ENCODE results near the gene MIER2.

Gene MIER2

GRCh38 chr19:275958-276646, 68.5 kb downstream of the MIER2 start (continued):
- no peak for TF ChIP-seq ZNF416 (tag by site-specific recombination; IDR thresholded peaks at IDR 0.05)

GRCh38 chr19:275000-275399, 69.6 kb downstream of the MIER2 start:
- POLR2A ChIA-PET: no interaction called here
- H3K36me3 ChIP-seq (ENCODE audit: control insufficient read depth in 2 of 2, insufficient read depth in 1 of 2, low read length in 2 of 2): no peaks in the 10 kb centered on the region
- H3K4me3 ChIP-seq (ENCODE audit: low read depth, low read length): no peak overlapping the region
- CTCF ChIA-PET: interaction anchor here (0.6 to 1.1 kb wide), 2 partner anchors 18 to 21 kb away, joined by 4 to 5 read pairs; no protein-coding TSS in a partner anchor
- TF ChIP-seq ZNF19 (tag by site-specific recombination; IDR thresholded peaks at IDR 0.05; ENCODE audit: low read depth) (no peak), ZFP41 (tag by site-specific recombination; IDR thresholded peaks at IDR 0.05; ENCODE audit: borderline replicate concordance) (no peak), ZNF692 (tag by site-specific recombination; IDR thresholded peaks at IDR 0.05) (no peak), ZNF704 (tag by site-specific recombination; IDR thresholded peaks at IDR 0.05) (no peak), SCRT1 (tag by site-specific recombination; IDR thresholded peaks at IDR 0.05; ENCODE audit: borderline replicate concordance) (no peak), ZNF629 (tag by site-specific recombination; IDR thresholded peaks at IDR 0.05) (no peak), ZNF366 (tag by site-specific recombination; conservative IDR thresholded peaks at IDR 0.05) (no peak), GLIS2 (tag by site-specific recombination; IDR thresholded peaks at IDR 0.05) (no peak), ZNF514 (tag by site-specific recombination; IDR thresholded peaks at IDR 0.05) (no peak), FEZF1 (tag by site-specific recombination; IDR thresholded peaks at IDR 0.05) (no peak), ZNF843 (tag by site-specific recombination; IDR thresholded peaks at IDR 0.05) (no peak)
- no peaks in the 10 kb centered on the region for H3K9me3 ChIP-seq (ENCODE audit: control insufficient read depth, insufficient read depth, low read depth, low read length)
- no peak overlapping the region for H3K27ac ChIP-seq (ENCODE audit: extremely low read depth, low read depth, low read length)
- H3K4me1 ChIP-seq (ENCODE audit: control insufficient read depth, insufficient read depth, low read length): no peaks in the 10 kb centered on the region

- no peak overlapping the region for H3K27ac ChIP-seq (ENCODE audit: extremely low read depth, low read depth, low read length)
- no peak for TF ChIP-seq ZBTB21 (tag by site-specific recombination; IDR thresholded peaks at IDR 0.05)
- TF ChIP-seq OSR2 (tag by site-specific recombination; IDR thresholded peaks at IDR 0.05): no peak
- TF ChIP-seq ZNF548 (tag by site-specific recombination; IDR thresholded peaks at IDR 0.05): no peak
- TF ChIP-seq GLI2 (tag by site-specific recombination; IDR thresholded peaks at IDR 0.05; ENCODE audit: borderline replicate concordance, low read depth): no peak
- no peak for TF ChIP-seq ZNF19 (tag by site-specific recombination; IDR thresholded peaks at IDR 0.05; ENCODE audit: low read depth)
- no peak for TF ChIP-seq ZNF239 (tag by site-specific recombination; IDR thresholded peaks at IDR 0.05)
- no peak for TF ChIP-seq ZNF10 (tag by site-specific recombination; IDR thresholded peaks at IDR 0.05)
- no peak for TF ChIP-seq GLI4 (tag by site-specific recombination; IDR thresholded peaks at IDR 0.05)
- TF ChIP-seq ZNF112 (tag by site-specific recombination; IDR thresholded peaks at IDR 0.05): no peak
- no peak for TF ChIP-seq ZNF701 (tag by site-specific recombination; IDR thresholded peaks at IDR 0.05)
- no peak for TF ChIP-seq ZNF146 (tag by site-specific recombination; IDR thresholded peaks at IDR 0.05)
- TF ChIP-seq ZNF416 (tag by site-specific recombination; IDR thresholded peaks at IDR 0.05): no peak
- no peak for TF ChIP-seq ZFP69B (tag by site-specific recombination; IDR thresholded peaks at IDR 0.05)
- TF ChIP-seq ZNF830 (tag by site-specific recombination; IDR thresholded peaks at IDR 0.05; ENCODE audit: low read depth): no peak
- no peak for TF ChIP-seq INSM2 (tag by site-specific recombination; IDR thresholded peaks at IDR 0.05)
- TF ChIP-seq ZSCAN5A (tag by site-specific recombination; IDR thresholded peaks at IDR 0.05): no peak
- H3K4me3 ChIP-seq (ENCODE audit: low read depth, low read length): no peak overlapping the region
- ChIA-PET POLR2A (no interaction called here), CTCF (no interaction called here)
- H3K4me1 ChIP-seq (ENCODE audit: control insufficient read depth, insufficient read depth, low read length): no peaks in the 10 kb centered on the region
- H3K36me3 ChIP-seq (ENCODE audit: control insufficient read depth in 2 of 2, insufficient read depth in 1 of 2, low read length in 2 of 2): no peaks in the 10 kb centered on the region
- no peaks in the 10 kb centered on the region for H3K9me3 ChIP-seq (ENCODE audit: control insufficient read depth, insufficient read depth, low read depth, low read length)
Observed at GRCh38 chr19:273393-273792, 71.2 kb downstream of the MIER2 start.

All from HEK293 (cell line).